Calu3 (cell line): ENCODE data around the gene CDC42BPB. TPM values are rescaled to one million over a fixed set of nuclear protein-coding genes. Genes with fewer than 3 reads are reported as not detected.
"Not testable (repeated sequence)": the region's sequence is repeated elsewhere in the genome, so short reads cannot be mapped to it uniquely, and the experiment has no call there.

Experiments used
- BruUV-seq: library from RNA; stranded (reverse); fragments of 400-500 nt; replicated peaks from 2 replicates; lab custom pipeline; 2021; lab: Mats Ljungman, UMichigan
- CTCF ChIA-PET: fragments of 300-600 bp; sonication (Branson Sonifier 250); formaldehyde crosslinking; loops from one replicate; lab custom pipeline; 2022; ENCODE audit warnings: antibody characterized with exemption; lab: Charles Lee
- DNase-seq: peaks from one replicate; pipeline ENCODE4 v3.0.0; 2022
- H3K27ac Mint-ChIP-seq: one replicate; pipeline ENCODE4 v1.8.0; 2022; ENCODE audit warnings: mixed read lengths; ENCODE audit not compliant: unreplicated experiment
- H3K27me3 Mint-ChIP-seq: one replicate; pipeline ENCODE4 v1.8.0; 2022; ENCODE audit warnings: mixed read lengths; ENCODE audit not compliant: unreplicated experiment
- H3K36me3 Mint-ChIP-seq: one replicate; pipeline ENCODE4 v1.8.0; 2022; ENCODE audit warnings: mild to moderate bottlenecking, moderate library complexity, mixed read lengths; ENCODE audit not compliant: insufficient read depth, unreplicated experiment
- H3K4me1 Mint-ChIP-seq: one replicate; pipeline ENCODE4 v1.8.0; 2022; ENCODE audit warnings: mild to moderate bottlenecking, low read depth, mixed read lengths; ENCODE audit not compliant: unreplicated experiment
- H3K4me3 Mint-ChIP-seq: one replicate; pipeline ENCODE4 v1.8.0; 2022; ENCODE audit warnings: mild to moderate bottlenecking, low read depth, moderate library complexity, mixed read lengths; ENCODE audit not compliant: unreplicated experiment
- H3K9me3 Mint-ChIP-seq: one replicate; pipeline ENCODE4 v1.8.0; 2022; ENCODE audit warnings: low read depth, mixed read lengths; ENCODE audit not compliant: unreplicated experiment
- intact Hi-C: fragments of 100-400 bp; cut with micrococcal nuclease; formaldehyde crosslinking; loops from one replicate; pipeline ENCODE4 v1.10.0; 2022; ENCODE audit not compliant: unreplicated experiment
- total RNA-seq: library from RNA; stranded (reverse); gene quantifications from 2 replicates; pipeline ENCODE4 v1.2.3, GENCODE V29; 2022
- TF ChIP-seq, protein P1 (sequence below): fragments of 200-600 bp; IDR thresholded peaks from one replicate; pipeline ENCODE4 v1.8.0; 2022; ENCODE audit warnings: antibody characterized with exemption; ENCODE audit not compliant: unreplicated experiment

Gene CDC42BPB
- total RNA-seq, 1 experiment from 2014 or later, result 98.7 TPM

DNA sequence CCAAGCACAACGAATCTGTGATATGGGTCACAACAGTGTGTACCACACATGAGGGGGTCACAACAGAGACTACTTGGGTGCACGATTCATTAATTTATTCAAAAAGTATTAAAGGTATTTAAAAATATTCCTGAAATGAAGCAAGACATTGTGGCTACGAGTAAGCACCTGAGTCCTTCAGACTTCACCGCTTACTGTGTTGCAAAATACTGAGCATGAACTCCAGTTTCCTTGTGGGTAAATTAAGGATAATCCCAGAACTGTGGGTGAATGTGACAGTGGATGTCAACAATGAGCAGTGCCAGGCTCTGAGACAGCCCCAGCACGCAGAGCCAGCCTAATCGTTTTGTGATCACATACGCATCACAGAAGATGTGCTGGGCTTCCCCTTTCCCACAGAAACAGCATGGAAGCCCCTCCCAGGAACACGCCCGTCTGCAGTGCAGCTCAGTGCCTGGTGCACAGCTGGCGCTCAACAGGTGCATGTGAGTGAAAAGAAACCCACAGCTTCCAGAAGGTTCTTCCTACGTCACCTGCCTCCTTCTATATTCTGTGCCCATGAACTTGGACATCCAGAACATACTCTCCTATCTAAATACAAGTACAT is 29.1 kb downstream of the CDC42BPB start:
- no TSS peak for BruUV-seq
- TF ChIP-seq, protein P1, sequence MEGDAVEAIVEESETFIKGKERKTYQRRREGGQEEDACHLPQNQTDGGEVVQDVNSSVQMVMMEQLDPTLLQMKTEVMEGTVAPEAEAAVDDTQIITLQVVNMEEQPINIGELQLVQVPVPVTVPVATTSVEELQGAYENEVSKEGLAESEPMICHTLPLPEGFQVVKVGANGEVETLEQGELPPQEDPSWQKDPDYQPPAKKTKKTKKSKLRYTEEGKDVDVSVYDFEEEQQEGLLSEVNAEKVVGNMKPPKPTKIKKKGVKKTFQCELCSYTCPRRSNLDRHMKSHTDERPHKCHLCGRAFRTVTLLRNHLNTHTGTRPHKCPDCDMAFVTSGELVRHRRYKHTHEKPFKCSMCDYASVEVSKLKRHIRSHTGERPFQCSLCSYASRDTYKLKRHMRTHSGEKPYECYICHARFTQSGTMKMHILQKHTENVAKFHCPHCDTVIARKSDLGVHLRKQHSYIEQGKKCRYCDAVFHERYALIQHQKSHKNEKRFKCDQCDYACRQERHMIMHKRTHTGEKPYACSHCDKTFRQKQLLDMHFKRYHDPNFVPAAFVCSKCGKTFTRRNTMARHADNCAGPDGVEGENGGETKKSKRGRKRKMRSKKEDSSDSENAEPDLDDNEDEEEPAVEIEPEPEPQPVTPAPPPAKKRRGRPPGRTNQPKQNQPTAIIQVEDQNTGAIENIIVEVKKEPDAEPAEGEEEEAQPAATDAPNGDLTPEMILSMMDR, result no peak

GRCh38 chr14:103027451-103027850 is 29.9 kb downstream of the CDC42BPB start:
- Mint-ChIP-seq H3K36me3 (peaks cover 7% of the 10 kb centered on the region), H3K27me3 (no peaks in the 10 kb centered on the region), H3K9me3 (no peaks in the 10 kb centered on the region), H3K4me3 (no peak overlapping the region), H3K4me1 (peaks cover 33% of the 10 kb centered on the region), H3K27ac (no peak overlapping the region)
- intact Hi-C loops, result no loop called here
- TF ChIP-seq, protein P1, result no peak
- BruUV-seq, result no TSS peak
- DNase-seq, result no peak
- CTCF ChIA-PET, result no interaction called here

More for the DNA sequence above, 29.1 kb downstream of the CDC42BPB start:
- Mint-ChIP-seq H3K9me3 (no peaks in the 10 kb centered on the region), H3K4me1 (peaks cover 27% of the 10 kb centered on the region), H3K4me3 (no peak overlapping the region), H3K36me3 (no peaks in the 10 kb centered on the region), H3K27ac (no peak overlapping the region), H3K27me3 (no peaks in the 10 kb centered on the region)
- no peak for DNase-seq
- CTCF ChIA-PET, result no interaction called here
- intact Hi-C loops, result no loop called here

GRCh38 chr14:103026988-103027387 is 30.4 kb downstream of the CDC42BPB start:
- no peak for DNase-seq
- Mint-ChIP-seq H3K9me3 (no peaks in the 10 kb centered on the region), H3K27ac (no peak overlapping the region), H3K27me3 (no peaks in the 10 kb centered on the region), H3K36me3 (peaks cover 11% of the 10 kb centered on the region), H3K4me3 (no peak overlapping the region), H3K4me1 (peaks cover 38% of the 10 kb centered on the region)
- CTCF ChIA-PET, result no interaction called here
- no TSS peak for BruUV-seq
- intact Hi-C loops, result no loop called here
- TF ChIP-seq, protein P1, result no peak

- not testable (repeated sequence) for H3K9me3 Mint-ChIP-seq, H3K27ac Mint-ChIP-seq, BruUV-seq
These were observed 31.2 kb downstream of the CDC42BPB start for GRCh38 chr14:103026196-103026595.

GRCh38 chr14:103023881-103024473 is 33.4 kb downstream of the CDC42BPB start:
- CTCF ChIA-PET, result no interaction called here
- no TSS peak for BruUV-seq
- intact Hi-C loops, result no loop called here
- no peak overlapping the region for H3K4me3 Mint-ChIP-seq
- no peak for DNase-seq
- H3K9me3 Mint-ChIP-seq, result no peaks in the 10 kb centered on the region
- H3K36me3 Mint-ChIP-seq, result peaks cover 20% of the 10 kb centered on the region
- H3K27ac Mint-ChIP-seq, result no peak overlapping the region
- peaks cover 54% of the 10 kb centered on the region for H3K4me1 Mint-ChIP-seq
- TF ChIP-seq, protein P1, result no peak
- no peaks in the 10 kb centered on the region for H3K27me3 Mint-ChIP-seq

More at GRCh38 chr14:103026196-103026595, 31.2 kb downstream of the CDC42BPB start:
- Mint-ChIP-seq H3K4me1 (peaks cover 38% of the 10 kb centered on the region), H3K36me3 (peaks cover 15% of the 10 kb centered on the region)
- intact Hi-C loops, H3K4me3 Mint-ChIP-seq, CTCF ChIA-PET, DNase-seq, H3K27me3 Mint-ChIP-seq: not testable (repeated sequence)
